GM23248 (cell line): ENCODE data around the gene HAUS8.

Experiments
- EZH2 ChIP-seq: fragments of 200-600 bp; sonication (generic); IDR thresholded peaks from 2 replicates; pipeline ENCODE4 v1.6.1; 2018; ENCODE audit warnings: antibody characterized with exemption, mild to moderate bottlenecking; ENCODE audit not compliant: insufficient read depth, poor library complexity, severe bottlenecking
- EZH2phosphoT487 ChIP-seq: fragments of 200-600 bp; sonication (generic); IDR thresholded peaks from 2 replicates; pipeline ENCODE4 v1.6.1; 2018; ENCODE audit warnings: antibody characterized with exemption, moderate library complexity, mild to moderate bottlenecking, low read depth; ENCODE audit not compliant: insufficient read depth

- TF ChIP-seq EZH2: no peak
- no peak for TF ChIP-seq EZH2phosphoT487
Measured at GRCh38 chr19:17023805-17024204, 51.4 kb downstream of the HAUS8 start.
